Stimulated activated naive CD8-positive, alpha-beta T cell treated with anti-CD3 and anti-CD28 coated beads, Interleukin-15, amount 100 ng/mL, for 72 hours (primary cell): ENCODE measurements around the gene EVC2.

Experiments used
- ATAC-seq: fragments of 150-1000 bp; cut with Tn5 transposase; 2 replicates; pipeline ENCODE4 v1.10.0; 2021; ENCODE audit warnings: mild to moderate bottlenecking, moderate library complexity
- DNase-seq, 2 donors: peaks; one replicate each; pipeline ENCODE4 v3.0.0; 2021 to 2022
- H3K27ac Mint-ChIP-seq, 2 donors: one replicate each; pipeline ENCODE4 v1.8.0; 2022; ENCODE audit warnings: mild to moderate bottlenecking in 2 of 2, mixed read lengths in 2 of 2, moderate library complexity in 2 of 2
- H3K27me3 Mint-ChIP-seq: one replicate; pipeline ENCODE4 v1.8.0; 2022; ENCODE audit warnings: mixed read lengths
- H3K4me1 Mint-ChIP-seq: one replicate; pipeline ENCODE4 v1.8.0; 2022; ENCODE audit warnings: mild to moderate bottlenecking, mixed read lengths
- H3K4me3 Mint-ChIP-seq, 2 donors: one replicate each; pipeline ENCODE4 v1.8.0; 2022; ENCODE audit warnings: mild to moderate bottlenecking in 2 of 2, mixed read lengths in 2 of 2, moderate library complexity in 1 of 2
- H3K9me3 Mint-ChIP-seq, 2 donors: one replicate each; pipeline ENCODE4 v1.8.0; 2022; ENCODE audit warnings: mixed read lengths in 2 of 2

Gene EVC2

GRCh38 chr4:5709207-5709575 is 832 bp upstream of the EVC2 start:
- no peak overlapping the region for H3K27ac Mint-ChIP-seq
- peaks cover 8 to 18% of the 10 kb centered on the region in 2 donors for H3K9me3 Mint-ChIP-seq
- peaks cover 72% of the 10 kb centered on the region for H3K27me3 Mint-ChIP-seq
- DNase-seq = no peak
- H3K4me1 Mint-ChIP-seq = peaks cover 17% of the 10 kb centered on the region
- H3K4me3 Mint-ChIP-seq = no peak overlapping the region
- ATAC-seq = no peak

DNA sequence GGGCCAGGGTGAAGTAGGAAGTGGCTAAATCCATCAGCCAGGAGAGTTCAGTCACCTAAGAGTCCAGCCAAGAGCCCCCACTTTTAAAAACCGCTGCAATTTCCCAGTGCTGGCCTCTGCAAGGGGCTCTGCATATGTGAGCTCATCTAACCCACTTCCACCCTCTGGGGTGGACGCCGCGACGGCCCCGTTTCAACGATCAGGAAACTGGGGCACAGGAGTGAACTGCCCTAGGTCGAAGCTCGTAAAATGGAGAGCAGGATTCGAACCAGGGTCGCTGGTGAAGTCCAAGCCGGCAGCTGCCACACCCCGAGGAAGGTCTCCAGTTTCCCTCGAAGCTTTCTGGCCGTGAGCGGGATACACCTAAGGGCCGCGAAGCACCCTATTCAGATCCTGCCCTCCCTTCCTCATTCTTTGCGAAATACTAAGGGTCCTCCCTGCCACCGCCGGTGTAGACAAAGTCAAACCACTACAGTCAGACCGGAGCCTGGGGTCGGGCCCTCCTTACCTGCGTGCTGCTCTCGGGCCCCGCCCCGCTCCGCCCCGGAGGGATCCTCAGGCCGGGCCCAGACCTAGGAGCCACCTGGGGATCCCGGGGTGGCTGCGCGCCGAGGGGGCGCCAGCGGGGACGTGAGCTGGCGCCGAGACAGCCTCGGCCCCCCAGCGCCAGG is 446 bp downstream of the EVC2 start:
- Mint-ChIP-seq H3K27ac (no peak overlapping the region), H3K27me3 (peaks cover 74% of the 10 kb centered on the region), H3K9me3 (peaks cover 10 to 24% of the 10 kb centered on the region in 2 donors), H3K4me1 (peaks cover 17% of the 10 kb centered on the region), H3K4me3 (peak overlapping the region; percentile 21 to 42)
- DNase-seq = no peak
- peak; percentile 46 for ATAC-seq

- H3K4me3 Mint-ChIP-seq = peak overlapping the region; percentile 21 to 27
- H3K4me1 Mint-ChIP-seq = peaks cover 17% of the 10 kb centered on the region
- peaks cover 11 to 20% of the 10 kb centered on the region in 2 donors for H3K9me3 Mint-ChIP-seq
- no peak for DNase-seq
- H3K27ac Mint-ChIP-seq = no peak overlapping the region
- no peak for ATAC-seq
- H3K27me3 Mint-ChIP-seq = peaks cover 70% of the 10 kb centered on the region
Observed at GRCh38 chr4:5707366-5707765, 993 bp downstream of the EVC2 start.

- ATAC-seq (no peak), DNase-seq (no peak)
- Mint-ChIP-seq H3K9me3 (peaks cover 17 to 23% of the 10 kb centered on the region in 2 donors), H3K27me3 (peaks cover 70% of the 10 kb centered on the region), H3K4me1 (peaks cover 17% of the 10 kb centered on the region), H3K27ac (no peak overlapping the region), H3K4me3 (peak overlapping the region in 1 of 2 donors; percentile 21)
Observed at GRCh38 chr4:5706486-5707290, 1.7 kb downstream of the EVC2 start.

- Mint-ChIP-seq H3K9me3 (peaks cover 24 to 32% of the 10 kb centered on the region in 2 donors), H3K4me1 (peaks cover 15% of the 10 kb centered on the region), H3K4me3 (no peak overlapping the region), H3K27ac (no peak overlapping the region), H3K27me3 (peaks cover 73% of the 10 kb centered on the region)
- DNase-seq (no peak), ATAC-seq (no peak)
Observed at GRCh38 chr4:5705647-5706320, 2.6 kb downstream of the EVC2 start.

- H3K4me1 Mint-ChIP-seq = peaks cover 10% of the 10 kb centered on the region
- ATAC-seq (no peak), DNase-seq (no peak)
- peaks cover 24 to 36% of the 10 kb centered on the region in 2 donors for H3K9me3 Mint-ChIP-seq
- peaks cover 62% of the 10 kb centered on the region for H3K27me3 Mint-ChIP-seq
- no peak overlapping the region for H3K27ac Mint-ChIP-seq
- H3K4me3 Mint-ChIP-seq = no peak overlapping the region
Observed at GRCh38 chr4:5704276-5704675, 4.1 kb downstream of the EVC2 start.

- DNase-seq = no peak
- Mint-ChIP-seq H3K9me3 (peaks cover 24 to 36% of the 10 kb centered on the region in 2 donors), H3K27me3 (peaks cover 57% of the 10 kb centered on the region), H3K4me3 (no peak overlapping the region), H3K27ac (peak overlapping the region in 1 of 2 donors; percentile 23), H3K4me1 (peaks cover 10% of the 10 kb centered on the region)
- no peak for ATAC-seq
Observed at GRCh38 chr4:5703831-5704230, 4.5 kb downstream of the EVC2 start.

DNA sequence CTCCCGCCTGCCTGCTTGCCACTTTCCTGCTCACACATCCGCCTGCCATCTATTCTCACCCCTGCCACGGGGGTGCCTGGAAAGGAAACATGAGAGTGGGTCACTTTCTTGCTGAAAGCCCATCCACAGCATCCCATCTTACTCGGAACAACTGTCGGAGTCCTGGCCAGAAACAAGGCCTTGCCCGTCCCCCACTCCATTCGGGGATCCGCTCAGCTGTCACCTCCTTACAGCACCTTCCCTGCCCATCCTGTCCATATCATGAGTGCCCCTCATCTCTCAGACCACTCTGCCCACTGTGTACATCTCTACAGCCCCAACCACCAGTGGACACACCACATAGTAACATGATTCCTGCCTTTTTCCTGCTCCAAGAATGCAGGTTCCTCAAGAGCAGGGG is 6.4 kb downstream of the EVC2 start:
- no peak overlapping the region for H3K4me3 Mint-ChIP-seq
- DNase-seq (no peak), ATAC-seq (no peak)
- peak overlapping the region in 1 of 2 donors; percentile 38 for H3K27ac Mint-ChIP-seq
- peaks cover 39% of the 10 kb centered on the region for H3K27me3 Mint-ChIP-seq
- peaks cover 1% of the 10 kb centered on the region for H3K4me1 Mint-ChIP-seq
- peaks cover 24 to 36% of the 10 kb centered on the region in 2 donors for H3K9me3 Mint-ChIP-seq

DNA sequence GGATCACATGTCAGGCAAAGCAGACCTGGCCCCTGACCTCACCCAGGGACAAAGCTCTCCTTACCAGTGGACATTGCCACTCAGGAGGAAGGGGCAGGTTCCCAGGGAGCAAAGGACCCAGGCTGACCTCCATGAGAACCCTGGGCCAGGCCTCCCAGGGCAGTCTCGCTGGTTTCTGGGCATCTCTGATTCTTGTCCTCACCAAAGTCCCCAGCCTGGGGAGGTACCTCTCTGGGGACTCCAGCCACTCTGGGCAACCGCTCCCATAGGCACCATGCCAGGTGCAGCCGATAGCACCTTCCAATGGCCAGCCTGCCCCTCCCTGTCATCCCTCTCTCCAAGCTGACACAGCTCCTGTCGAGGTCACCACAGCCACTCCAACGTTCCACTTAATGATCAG is 7.9 kb downstream of the EVC2 start:
- H3K4me3 Mint-ChIP-seq = no peak overlapping the region
- H3K27me3 Mint-ChIP-seq = peaks cover 32% of the 10 kb centered on the region
- DNase-seq (no peak), ATAC-seq (no peak)
- H3K27ac Mint-ChIP-seq = no peak overlapping the region
- H3K4me1 Mint-ChIP-seq = no peaks in the 10 kb centered on the region
- peaks cover 24 to 36% of the 10 kb centered on the region in 2 donors for H3K9me3 Mint-ChIP-seq

- Mint-ChIP-seq H3K9me3 (peaks cover 6 to 9% of the 10 kb centered on the region in 2 donors), H3K27ac (no peak overlapping the region), H3K4me3 (no peak overlapping the region), H3K4me1 (no peaks in the 10 kb centered on the region), H3K27me3 (peaks cover 9% of the 10 kb centered on the region)
- ATAC-seq = peak; percentile 33
- DNase-seq = no peak
Observed at GRCh38 chr4:5696341-5696740, 12.0 kb downstream of the EVC2 start.

- Mint-ChIP-seq H3K27ac (no peak overlapping the region), H3K4me3 (no peak overlapping the region), H3K4me1 (no peaks in the 10 kb centered on the region), H3K27me3 (no peaks in the 10 kb centered on the region), H3K9me3 (no peaks in the 10 kb centered on the region)
- DNase-seq (no peak), ATAC-seq (no peak)
Observed at GRCh38 chr4:5693871-5694270, 14.5 kb downstream of the EVC2 start.

- ATAC-seq (no peak), DNase-seq (no peak)
- H3K27ac Mint-ChIP-seq = no peak overlapping the region
- no peaks in the 10 kb centered on the region for H3K9me3 Mint-ChIP-seq
- no peaks in the 10 kb centered on the region for H3K4me1 Mint-ChIP-seq
- H3K4me3 Mint-ChIP-seq = no peak overlapping the region
- H3K27me3 Mint-ChIP-seq = no peaks in the 10 kb centered on the region
Observed at GRCh38 chr4:5691491-5692132, 16.7 kb downstream of the EVC2 start.

DNA sequence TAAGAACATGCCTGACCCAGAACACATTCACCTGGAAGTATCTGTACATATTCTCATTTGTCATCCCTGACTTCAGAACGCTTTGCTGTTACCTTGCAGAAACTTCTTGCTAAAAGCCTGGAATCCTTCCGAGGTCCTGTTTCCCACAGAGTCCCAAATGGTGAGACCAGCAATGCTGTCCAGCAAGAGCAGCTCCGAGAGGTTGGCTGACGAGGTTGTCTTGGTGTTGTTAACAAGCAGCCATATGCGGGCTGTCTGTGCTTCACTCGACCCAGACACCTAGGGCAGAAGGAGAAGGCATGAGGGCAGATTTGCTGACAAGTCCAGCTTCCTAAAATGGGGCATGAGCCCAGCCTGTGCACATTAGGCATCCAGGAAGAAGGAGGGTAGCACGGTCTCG is 19.3 kb downstream of the EVC2 start:
- Mint-ChIP-seq H3K4me3 (no peak overlapping the region), H3K27ac (no peak overlapping the region), H3K9me3 (no peaks in the 10 kb centered on the region), H3K4me1 (no peaks in the 10 kb centered on the region), H3K27me3 (no peaks in the 10 kb centered on the region)
- ATAC-seq (no peak), DNase-seq (no peak)

DNA sequence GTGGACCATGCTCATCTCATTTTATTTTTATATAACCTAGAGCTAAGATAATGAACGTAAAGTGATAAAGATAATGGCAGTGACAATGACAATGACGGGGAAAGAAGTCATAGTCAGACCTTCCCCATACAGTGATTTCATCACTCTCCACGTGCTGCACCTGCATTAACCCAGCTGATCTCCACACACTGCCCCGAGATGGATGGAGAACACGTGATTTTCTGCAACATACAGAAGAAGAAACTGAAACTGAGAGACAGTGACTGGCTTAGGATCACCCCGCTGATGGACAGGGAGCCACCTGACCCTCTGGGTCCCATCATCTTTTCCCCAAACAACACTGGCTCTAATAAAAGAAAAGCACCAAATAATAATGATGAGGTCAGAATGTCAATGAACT is 22.0 kb downstream of the EVC2 start:
- Mint-ChIP-seq H3K27me3 (no peaks in the 10 kb centered on the region), H3K9me3 (no peaks in the 10 kb centered on the region), H3K4me1 (no peaks in the 10 kb centered on the region), H3K4me3 (no peak overlapping the region), H3K27ac (no peak overlapping the region)
- no peak for ATAC-seq
- DNase-seq = no peak

DNA sequence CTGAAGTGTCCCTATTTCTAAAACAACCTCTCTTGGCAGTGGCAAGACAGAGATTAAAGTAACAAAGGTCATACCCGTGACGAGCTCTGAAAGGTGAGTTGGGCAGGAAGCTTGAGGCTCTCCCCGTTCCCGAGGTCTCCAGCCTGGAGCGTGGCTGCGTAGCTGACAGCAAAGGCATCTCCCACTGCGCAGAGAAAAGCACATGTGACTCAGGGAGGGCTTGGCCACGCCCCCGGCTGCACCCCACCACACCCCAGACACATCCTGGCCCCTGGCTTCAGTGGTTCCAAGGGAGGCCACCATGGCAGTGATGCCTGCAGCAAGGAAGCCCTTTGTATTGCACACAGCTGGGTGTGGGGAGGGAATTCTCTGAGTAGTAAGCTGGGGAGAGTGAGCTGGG is 23.1 kb downstream of the EVC2 start:
- DNase-seq = no peak
- Mint-ChIP-seq H3K4me3 (no peak overlapping the region), H3K27ac (no peak overlapping the region), H3K4me1 (no peaks in the 10 kb centered on the region), H3K9me3 (no peaks in the 10 kb centered on the region), H3K27me3 (no peaks in the 10 kb centered on the region)
- ATAC-seq = no peak
